HG02610 (cell line): ENCODE results near the gene DMRTA2.
"Not testable (repeated sequence)": the region's sequence is repeated elsewhere in the genome, so short reads cannot be mapped to it uniquely, and the experiment has no call there.

Experiments
- ATAC-seq: cut with Tn5 transposase; IDR thresholded peaks from one replicate; pipeline ENCODE4 v1.9.1; 2021; ENCODE audit warnings: mild to moderate bottlenecking, moderate library complexity; ENCODE audit not compliant: unreplicated experiment

The DMRTA2 gene

GRCh38 chr1:50393522-50394120 is 29.6 kb downstream of the DMRTA2 start:
- ATAC-seq = no peak

GRCh38 chr1:50381551-50381950 is 41.7 kb downstream of the DMRTA2 start:
- not testable (repeated sequence) for ATAC-seq

- ATAC-seq = no peak
These were observed 44.5 kb downstream of the DMRTA2 start for GRCh38 chr1:50378770-50379169.

- no peak for ATAC-seq
These were observed 49.7 kb downstream of the DMRTA2 start for GRCh38 chr1:50373532-50373931.

- no peak for ATAC-seq
These were observed 51.5 kb downstream of the DMRTA2 start for GRCh38 chr1:50371749-50372148.

- no peak for ATAC-seq
These were observed 53.4 kb downstream of the DMRTA2 start for GRCh38 chr1:50369830-50370229.

GRCh38 chr1:50369008-50369634 is 54.1 kb downstream of the DMRTA2 start:
- no peak for ATAC-seq

- peak; percentile 61 for ATAC-seq
These were observed 54.9 kb downstream of the DMRTA2 start for GRCh38 chr1:50368179-50369007.
